T-helper 9 cell (primary cell): Measurements from ENCODE around the gene AGAP5.
"Not testable (repeated sequence)": the region's sequence is repeated elsewhere in the genome, so short reads cannot be mapped to it uniquely, and the experiment has no call there.

Experiments used
- DNase-seq: peaks from one replicate; pipeline ENCODE4 v3.0.0-alpha.2; 2020

Gene AGAP5

GRCh38 chr10:73714483-73714882, 16.6 kb upstream of the AGAP5 start:
- not testable (repeated sequence) for DNase-seq

- not testable (repeated sequence) for DNase-seq
Measured at GRCh38 chr10:73713912-73714311, 16.0 kb upstream of the AGAP5 start.

- DNase-seq = not testable (repeated sequence)
Measured at GRCh38 chr10:73711683-73712082, 13.8 kb upstream of the AGAP5 start.

GRCh38 chr10:73708122-73708521, 10.2 kb upstream of the AGAP5 start:
- DNase-seq = not testable (repeated sequence)

GRCh38 chr10:73707628-73708027, 9.7 kb upstream of the AGAP5 start:
- not testable (repeated sequence) for DNase-seq

- not testable (repeated sequence) for DNase-seq
Measured at GRCh38 chr10:73706488-73706887, 8.6 kb upstream of the AGAP5 start.

DNA sequence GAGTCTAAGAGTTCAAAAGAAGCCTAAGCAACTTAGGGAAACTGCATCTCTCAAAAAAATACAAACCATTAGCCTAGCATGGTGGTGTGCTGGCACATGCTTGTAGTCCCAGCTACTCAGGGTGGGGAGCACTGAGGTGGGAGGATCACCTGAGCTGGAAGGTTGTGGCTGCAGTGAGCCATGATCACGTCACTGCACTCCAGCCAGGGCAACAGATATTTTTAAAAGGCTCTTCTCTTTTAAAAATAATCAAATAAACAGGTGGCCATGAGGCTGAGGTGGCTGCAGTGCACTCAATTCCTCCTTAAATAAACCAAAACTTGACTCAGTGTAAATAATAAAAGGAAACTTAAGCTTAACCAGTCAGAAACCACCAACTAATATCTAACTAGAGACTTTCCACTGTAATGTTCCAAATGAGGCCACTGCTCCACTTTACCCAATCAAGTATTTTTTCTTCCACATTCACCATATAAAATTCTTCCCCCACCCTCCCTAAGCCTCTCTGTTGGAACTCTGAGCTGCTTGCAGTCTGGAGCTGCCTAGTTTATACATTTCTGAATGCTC, 7.7 kb upstream of the AGAP5 start:
- not testable (repeated sequence) for DNase-seq

DNA sequence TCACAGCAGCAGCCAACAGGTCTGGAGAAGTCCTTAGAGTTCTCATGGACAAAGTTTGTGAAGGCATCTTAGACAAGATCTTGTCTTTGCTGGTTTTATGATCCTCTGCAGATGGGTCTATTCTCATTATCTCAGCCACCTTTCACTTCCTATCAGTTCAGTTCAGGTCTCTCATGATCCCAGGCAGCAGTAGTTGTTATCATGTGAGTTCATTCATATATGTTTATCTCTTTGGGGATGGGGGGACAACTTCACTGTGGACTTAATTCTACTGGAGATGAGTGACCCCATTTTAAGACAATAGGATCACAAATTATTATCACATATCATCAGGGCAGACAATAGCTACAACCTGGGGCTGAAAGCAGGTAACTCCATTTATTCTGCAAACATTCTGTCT, 6.0 kb upstream of the AGAP5 start:
- DNase-seq = not testable (repeated sequence)

- DNase-seq = not testable (repeated sequence)
Measured at GRCh38 chr10:73698819-73699218, 910 bp upstream of the AGAP5 start.

GRCh38 chr10:73695302-73695701, 2.6 kb downstream of the AGAP5 start:
- not testable (repeated sequence) for DNase-seq

- not testable (repeated sequence) for DNase-seq
Measured at GRCh38 chr10:73690755-73691154, 7.2 kb downstream of the AGAP5 start.

DNA sequence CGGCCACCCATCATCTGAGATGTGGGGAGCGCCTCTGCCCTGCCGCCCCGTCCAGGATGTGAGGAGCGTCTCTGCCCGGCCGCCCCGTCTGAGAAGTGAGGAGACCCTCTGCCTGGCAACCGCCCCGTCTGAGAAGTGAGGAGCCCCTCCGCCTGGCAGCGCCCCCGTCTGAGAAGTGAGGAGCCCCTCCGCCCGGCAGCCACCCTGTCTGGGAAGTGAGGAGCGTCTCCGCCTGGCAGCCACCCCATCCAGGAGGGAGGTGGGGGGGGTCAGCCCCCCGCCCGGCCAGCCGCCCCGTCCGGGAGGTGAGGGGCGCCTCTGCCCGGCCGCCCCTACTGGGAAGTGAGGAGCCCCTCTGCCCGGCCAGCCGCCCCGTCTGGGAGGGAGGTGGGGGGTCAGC, 8.3 kb downstream of the AGAP5 start:
- not testable (repeated sequence) for DNase-seq

DNA sequence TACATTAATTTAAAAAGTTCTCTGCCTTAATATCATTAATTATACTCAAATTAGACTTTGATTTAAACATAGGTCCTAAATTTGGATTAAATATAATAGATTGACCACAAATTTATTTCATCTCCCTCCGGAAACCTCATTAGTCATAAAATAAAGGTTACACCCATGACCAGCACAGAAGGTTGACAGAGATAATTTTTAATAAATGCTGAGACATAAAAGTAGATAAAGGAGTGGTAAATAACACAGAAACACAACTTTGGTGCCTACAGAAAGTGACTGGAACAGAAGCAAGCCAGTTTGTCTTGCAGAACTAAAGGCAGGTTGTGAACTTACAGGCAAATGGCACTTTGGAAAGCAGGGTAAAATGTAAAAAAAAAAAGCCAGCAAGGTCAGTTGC, 10.3 kb downstream of the AGAP5 start:
- DNase-seq = not testable (repeated sequence)

DNA sequence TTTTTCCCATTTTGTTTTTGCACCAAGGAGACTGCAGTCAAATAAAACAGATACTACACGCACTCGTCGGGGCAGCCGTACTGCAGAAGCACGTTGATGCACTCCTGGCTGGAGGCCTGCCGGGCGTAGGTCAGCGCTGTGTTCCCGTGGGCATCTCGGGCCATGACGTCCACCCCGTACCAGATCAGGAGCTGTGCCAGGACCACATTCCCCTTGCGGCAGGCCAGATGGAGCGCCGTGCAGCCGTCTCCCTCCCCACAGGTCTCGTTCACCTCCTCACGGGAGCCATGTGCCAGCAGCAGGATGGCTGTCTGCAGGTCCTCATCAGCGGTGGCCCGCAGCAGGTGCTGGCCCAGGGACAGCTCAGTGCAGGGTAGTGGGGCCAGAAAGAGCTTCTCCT, 23.4 kb downstream of the AGAP5 start:
- not testable (repeated sequence) for DNase-seq

DNA sequence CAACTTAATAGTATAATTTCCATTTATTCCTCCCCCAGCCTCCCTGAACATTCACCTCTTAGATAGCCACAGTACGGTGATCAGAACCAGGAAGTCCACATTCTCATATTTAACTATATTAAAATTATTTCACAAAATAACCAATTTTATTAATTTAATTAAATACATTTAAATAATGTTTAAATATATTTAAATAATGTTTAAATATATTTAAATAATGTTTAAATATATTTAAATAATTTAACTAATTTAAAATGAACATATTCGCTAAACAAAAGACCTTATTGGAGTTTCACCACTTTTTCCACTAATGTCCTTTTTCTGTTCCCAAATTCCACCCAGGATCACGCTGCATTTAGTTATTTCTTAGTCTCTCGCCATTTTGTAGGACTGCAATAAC, 29.5 kb downstream of the AGAP5 start:
- not testable (repeated sequence) for DNase-seq

GRCh38 chr10:73666153-73666809, 31.6 kb downstream of the AGAP5 start:
- DNase-seq = not testable (repeated sequence)

DNA sequence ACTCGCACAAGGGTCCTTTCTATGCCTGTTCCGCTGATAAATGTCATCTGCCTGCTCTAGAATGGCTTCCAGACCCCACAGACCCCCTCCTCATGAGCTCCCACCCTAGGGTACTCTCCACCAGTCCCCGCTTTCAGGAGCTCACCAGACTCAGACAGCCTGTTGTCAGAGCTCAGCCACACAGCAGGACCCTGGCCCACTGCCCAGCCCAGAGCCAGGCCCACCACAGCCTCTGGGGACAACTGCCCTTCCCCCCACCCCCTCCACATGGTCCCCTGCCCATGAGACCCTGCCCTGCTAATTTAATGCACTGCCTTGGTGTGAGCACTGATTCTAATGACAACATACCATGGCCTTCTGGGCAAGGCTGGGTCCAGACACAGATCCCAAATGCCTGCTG, 32.3 kb downstream of the AGAP5 start:
- DNase-seq = not testable (repeated sequence)

GRCh38 chr10:73664156-73665040, 33.5 kb downstream of the AGAP5 start:
- not testable (repeated sequence) for DNase-seq

- not testable (repeated sequence) for DNase-seq
Measured at GRCh38 chr10:73663621-73664020, 34.3 kb downstream of the AGAP5 start.

DNA sequence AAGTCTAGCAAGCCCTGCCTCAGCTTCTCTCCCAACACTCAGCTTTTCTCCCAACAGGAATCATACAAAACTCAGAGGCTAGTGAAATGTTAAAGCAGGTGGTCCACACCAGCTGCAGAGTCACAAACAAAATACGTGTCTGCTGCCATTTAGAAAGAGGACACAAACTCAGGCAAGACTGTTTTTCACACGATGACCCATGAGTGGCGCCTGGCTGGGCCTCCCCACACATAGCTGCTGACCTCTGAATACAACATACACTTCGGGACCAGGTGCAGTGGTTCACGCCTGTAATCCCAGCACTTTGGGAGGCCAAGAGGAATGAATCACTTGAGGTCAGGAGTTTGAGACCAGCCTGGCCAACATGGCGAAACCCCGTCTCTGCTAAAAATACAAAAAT, 35.2 kb downstream of the AGAP5 start:
- DNase-seq = not testable (repeated sequence)

- no peak for DNase-seq
Measured at GRCh38 chr10:73655990-73656298, 42.0 kb downstream of the AGAP5 start, which contains the start of gene SYNPO2L. SYNPO2L (minus strand) TSS chr10:73656029; CDS start chr10:73655922, 107 bp downstream.

DNA sequence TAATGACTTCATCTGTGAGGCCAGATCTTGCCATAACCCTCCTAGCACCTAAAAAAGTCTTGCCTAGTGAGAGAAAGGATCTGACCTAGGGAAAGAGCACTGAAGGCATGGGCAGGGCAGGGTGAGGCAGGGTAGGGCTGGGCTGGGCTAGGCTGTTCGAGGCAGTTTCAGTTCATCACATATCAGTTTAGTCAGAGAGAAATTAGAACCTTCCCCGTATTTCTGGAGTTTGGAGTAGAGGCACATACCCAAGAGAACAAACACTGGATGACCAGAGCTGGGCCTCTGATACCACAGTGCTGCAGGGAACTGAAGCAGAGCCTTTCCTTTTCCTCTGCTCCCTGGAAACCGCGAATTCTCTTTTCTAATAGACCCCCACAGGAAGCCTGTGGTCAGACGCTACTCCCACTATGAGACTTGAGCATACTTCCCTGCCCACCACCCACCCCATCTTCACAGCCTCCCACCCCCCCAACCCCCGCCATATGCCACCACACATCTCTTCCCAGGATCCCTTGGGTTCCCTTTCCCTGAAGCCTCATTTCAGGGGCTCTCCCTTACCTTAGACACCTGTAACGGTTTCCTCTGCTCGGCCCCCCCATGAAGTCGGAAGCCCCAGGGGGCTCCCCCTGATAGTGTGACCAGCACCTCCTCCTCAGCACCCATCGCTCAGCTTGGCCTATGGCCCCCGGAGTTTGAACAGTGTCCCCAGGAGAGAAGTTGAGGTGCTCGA, 42.5 kb downstream of the AGAP5 start:
- no peak for DNase-seq

DNA sequence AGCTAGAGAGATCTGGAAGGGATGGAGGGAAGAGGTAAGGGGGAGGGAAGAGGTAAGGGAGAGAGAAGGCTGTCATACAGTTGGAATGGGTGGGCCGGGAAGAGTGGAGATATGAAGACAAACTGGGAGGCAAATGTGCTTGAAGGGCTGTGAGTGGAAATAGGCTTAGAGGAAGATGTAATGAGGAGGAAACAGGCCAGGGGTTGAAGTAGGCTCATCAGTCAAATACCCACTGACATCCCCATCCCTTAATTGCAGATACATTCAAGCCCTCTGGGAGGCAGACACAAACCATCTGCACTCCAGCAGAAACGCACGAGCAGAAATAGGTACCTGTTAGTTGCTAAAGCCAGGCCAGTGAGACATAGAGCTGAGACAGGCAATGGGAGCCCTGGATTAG, 44.2 kb downstream of the AGAP5 start:
- DNase-seq = no peak
